Lung (tissue), 12 donors: ENCODE results near the gene CTSC. TPM values are rescaled to one million over a fixed set of nuclear protein-coding genes. Genes with fewer than 3 reads are reported as not detected.

Source experiments
- ATAC-seq: fragments of 200-7000 bp; cut with Tn5 transposase; one replicate; pipeline ENCODE4 v1.9.1; 2020; ENCODE audit warnings: moderate number of reproducible peaks; ENCODE audit not compliant: insufficient read depth, low FRiP score
- DNase-seq, 3 donors: peaks; one replicate each; pipeline ENCODE4 v3.0.0-alpha.2; 2013 to 2017
- H3K27ac ChIP-seq, 2 donors: one replicate each; pipeline ENCODE4 v1.5.1; 2013; ENCODE audit warnings: mild to moderate bottlenecking in 2 of 2, moderate library complexity in 2 of 2, control low read depth in 1 of 2, inconsistent platforms in 1 of 2, low read depth in 1 of 2, low read length in 1 of 2
- H3K27me3 ChIP-seq, 3 donors: one replicate each; pipeline ENCODE4 v1.5.1; 2013; ENCODE audit warnings: low read length in 2 of 3; ENCODE audit not compliant: control insufficient read depth in 3 of 3, insufficient read depth in 3 of 3
- H3K36me3 ChIP-seq, 4 donors: one replicate each; pipeline ENCODE4 v1.5.1; 2013; ENCODE audit warnings: low read length in 4 of 4, mild to moderate bottlenecking in 1 of 4, moderate library complexity in 1 of 4; ENCODE audit not compliant: control insufficient read depth in 4 of 4, insufficient read depth in 4 of 4
- H3K4me1 ChIP-seq, 5 donors: one replicate each; pipeline ENCODE4 v1.5.1; 2013; ENCODE audit warnings: low read length in 5 of 5, mild to moderate bottlenecking in 2 of 5, moderate library complexity in 1 of 5; ENCODE audit not compliant: control insufficient read depth in 5 of 5, insufficient read depth in 5 of 5
- H3K4me3 ChIP-seq: one replicate; pipeline ENCODE4 v1.5.1; 2013; ENCODE audit warnings: mild to moderate bottlenecking, control low read depth, moderate library complexity
- H3K9ac ChIP-seq, 2 donors: one replicate each; pipeline ENCODE4 v1.5.1; 2013; ENCODE audit warnings: low read length in 2 of 2, control low read depth in 1 of 2; ENCODE audit not compliant: insufficient read depth in 1 of 2
- H3K9me3 ChIP-seq, 4 donors: one replicate each; pipeline ENCODE4 v1.5.1; 2013; ENCODE audit warnings: low read length in 3 of 4, mild to moderate bottlenecking in 1 of 4, moderate library complexity in 1 of 4; ENCODE audit not compliant: control insufficient read depth in 4 of 4, insufficient read depth in 3 of 4
- WGBS, 2 donors: extraction: QIAGEN DNeasy Blood & Tissue Kit; methylation state at CpG; one replicate each; pipeline ENCODE4 v1.1.7; 2013; 5-methylcytosine and 5-hydroxymethylcytosine counted together
- polyA plus RNA-seq, 2 donors: library from polyadenylated mRNA; stranded (reverse); fragments of 200-250 nt; gene quantifications; one replicate each; pipeline ENCODE4 v1.2.1, GENCODE V29; 2013
- total RNA-seq, 2 donors: library from RNA; depleted of rRNA in 1 of 2; stranded (reverse); fragments of >200 nt in 1 of 2; gene quantifications; one replicate each; pipeline ENCODE4 v1.2.1, GENCODE V29; 2014 to 2021
- TF ChIP-seq, protein P1 (sequence below): IDR thresholded peaks from 2 replicates; pipeline ENCODE4 v1.5.1; 2012; ENCODE audit warnings: mild to moderate bottlenecking; ENCODE audit errors: control extremely low read depth, extremely low read depth
- donor health status: control.
- donor health status: control.
- donor health status: Bipolar disorder and iron deficiency.
- donor health status: healthy.
- donor health status: DM: yes; HTN: yes; CAD: no.

The CTSC gene
- total and polyA plus RNA-seq, 4 donors = 87.1 to 363 (median 221) TPM

DNA sequence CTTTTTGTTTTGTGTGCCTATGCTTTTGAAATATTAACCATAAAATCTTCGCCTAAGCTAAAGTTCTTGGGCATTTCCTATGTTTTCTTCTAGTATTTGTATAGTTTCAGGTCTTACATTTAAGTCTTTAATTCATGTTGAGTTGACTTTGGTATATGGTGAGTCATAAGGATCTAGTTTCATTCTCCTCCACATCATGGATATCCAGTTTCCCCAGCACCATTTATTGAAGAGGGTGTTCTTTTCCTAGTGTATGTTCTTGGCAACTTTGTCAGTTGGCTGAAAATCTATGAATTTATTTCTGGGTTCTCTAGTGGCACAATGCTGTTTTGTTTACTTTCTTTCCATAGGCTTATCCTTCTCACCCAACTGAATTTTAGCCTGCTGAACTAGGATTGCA, 49.0 kb downstream of the CTSC start:
- H3K27ac ChIP-seq = no peak overlapping the region
- ATAC-seq = no peak
- no peaks in the 10 kb centered on the region for H3K27me3 ChIP-seq
- H3K9me3 ChIP-seq = no peaks in the 10 kb centered on the region
- TF ChIP-seq, protein P1, sequence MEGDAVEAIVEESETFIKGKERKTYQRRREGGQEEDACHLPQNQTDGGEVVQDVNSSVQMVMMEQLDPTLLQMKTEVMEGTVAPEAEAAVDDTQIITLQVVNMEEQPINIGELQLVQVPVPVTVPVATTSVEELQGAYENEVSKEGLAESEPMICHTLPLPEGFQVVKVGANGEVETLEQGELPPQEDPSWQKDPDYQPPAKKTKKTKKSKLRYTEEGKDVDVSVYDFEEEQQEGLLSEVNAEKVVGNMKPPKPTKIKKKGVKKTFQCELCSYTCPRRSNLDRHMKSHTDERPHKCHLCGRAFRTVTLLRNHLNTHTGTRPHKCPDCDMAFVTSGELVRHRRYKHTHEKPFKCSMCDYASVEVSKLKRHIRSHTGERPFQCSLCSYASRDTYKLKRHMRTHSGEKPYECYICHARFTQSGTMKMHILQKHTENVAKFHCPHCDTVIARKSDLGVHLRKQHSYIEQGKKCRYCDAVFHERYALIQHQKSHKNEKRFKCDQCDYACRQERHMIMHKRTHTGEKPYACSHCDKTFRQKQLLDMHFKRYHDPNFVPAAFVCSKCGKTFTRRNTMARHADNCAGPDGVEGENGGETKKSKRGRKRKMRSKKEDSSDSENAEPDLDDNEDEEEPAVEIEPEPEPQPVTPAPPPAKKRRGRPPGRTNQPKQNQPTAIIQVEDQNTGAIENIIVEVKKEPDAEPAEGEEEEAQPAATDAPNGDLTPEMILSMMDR = no peak
- peaks cover 0 to 35% (median 12%) of the 10 kb centered on the region in 5 donors for H3K4me1 ChIP-seq
- no peak for DNase-seq
- no peak overlapping the region for H3K9ac ChIP-seq
- no peak overlapping the region for H3K4me3 ChIP-seq
- 92 to 97% methylated on average over 1 of the region's 1 CpG for WGBS, 2 donors
- H3K36me3 ChIP-seq = peaks cover 0 to 3% (median 0%) of the 10 kb centered on the region in 4 donors

DNA sequence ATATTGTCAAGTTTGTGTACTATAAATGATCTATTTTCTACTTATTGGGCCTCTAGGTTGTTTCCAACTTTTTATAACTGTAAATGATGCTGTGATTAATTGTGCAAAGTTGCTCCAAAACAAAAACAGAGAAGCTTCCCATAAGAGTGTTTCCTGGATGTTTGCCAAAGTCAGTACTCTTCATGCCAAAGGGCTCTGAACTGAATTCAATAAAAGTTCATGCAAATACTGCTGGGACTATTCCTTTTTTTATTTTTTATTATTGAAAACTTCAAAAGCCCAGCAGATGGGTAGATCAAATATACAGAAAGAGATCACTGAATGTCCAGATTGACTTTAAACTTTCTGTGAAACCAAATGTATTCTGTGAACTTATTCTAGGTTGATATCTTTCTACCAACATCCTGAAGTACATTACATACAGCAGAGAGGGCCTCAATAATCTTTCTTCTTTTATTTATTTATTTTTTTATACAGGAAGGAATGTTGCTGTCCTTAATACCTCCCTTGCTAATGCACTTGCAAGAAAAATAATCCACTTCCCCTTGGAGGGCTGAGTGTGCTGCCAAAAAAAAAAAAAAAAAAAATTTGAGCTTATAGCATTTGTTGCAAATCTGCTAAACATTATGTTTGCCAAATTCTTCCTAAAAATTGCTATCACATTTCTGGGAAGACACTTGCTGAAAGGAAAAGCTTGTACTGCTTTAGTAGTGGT, 53.0 kb downstream of the CTSC start:
- TF ChIP-seq, protein P1 = no peak
- no peaks in the 10 kb centered on the region for H3K36me3 ChIP-seq
- no peak overlapping the region for H3K9ac ChIP-seq
- H3K4me3 ChIP-seq = no peak overlapping the region
- H3K27ac ChIP-seq = no peak overlapping the region
- peaks cover 0 to 48% (median 8%) of the 10 kb centered on the region in 5 donors for H3K4me1 ChIP-seq
- no peaks in the 10 kb centered on the region for H3K9me3 ChIP-seq
- H3K27me3 ChIP-seq = no peaks in the 10 kb centered on the region
- DNase-seq (peak; percentile 21 to 85 (median 84)), ATAC-seq (no peak)

DNA sequence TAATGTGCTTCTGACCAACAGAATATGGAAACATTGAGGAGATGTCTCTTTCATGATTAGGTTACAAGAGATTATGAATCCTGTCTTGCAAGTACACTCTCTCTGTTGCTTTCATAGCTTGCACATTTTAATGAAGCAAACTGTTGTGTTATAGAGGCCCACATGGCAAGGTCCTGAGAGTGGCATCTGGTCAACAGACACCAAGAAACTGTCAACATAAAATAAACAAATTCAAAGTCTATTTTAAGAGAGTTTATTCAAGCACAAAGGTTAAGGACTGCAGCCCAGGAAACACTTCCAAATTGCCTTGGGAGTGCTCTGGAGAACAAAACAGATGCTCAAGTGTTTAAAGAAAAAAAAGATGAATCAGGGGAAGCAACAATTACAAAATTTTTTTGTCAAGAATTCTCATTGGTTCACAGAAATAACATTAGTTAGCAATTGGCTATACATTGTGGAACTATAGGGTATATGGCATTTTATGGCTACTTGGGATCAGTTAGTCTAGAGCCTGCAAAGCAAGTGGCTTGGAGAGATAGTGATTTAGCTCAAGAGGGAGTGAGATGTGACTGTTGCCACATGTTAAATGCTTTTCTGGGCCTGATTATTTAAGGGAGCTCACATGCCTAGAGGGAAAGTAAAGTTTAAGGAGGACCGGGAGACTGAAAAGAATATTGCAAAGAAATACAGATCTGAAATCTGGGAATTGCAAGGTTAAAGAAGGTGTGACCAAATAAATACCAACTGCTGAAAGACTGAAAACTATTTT, 54.6 kb downstream of the CTSC start:
- 80 to 94% methylated on average over 1 of the region's 1 CpG for WGBS, 2 donors
- Histone ChIP-seq H3K9ac (no peak overlapping the region), H3K4me1 (peaks cover 0 to 48% (median 8%) of the 10 kb centered on the region in 5 donors), H3K27me3 (no peaks in the 10 kb centered on the region), H3K9me3 (no peaks in the 10 kb centered on the region), H3K27ac (no peak overlapping the region), H3K36me3 (no peaks in the 10 kb centered on the region), H3K4me3 (no peak overlapping the region)
- ATAC-seq (peak; percentile 19), DNase-seq (peak; percentile 74 to 97 (median 95))
- TF ChIP-seq, protein P1 = no peak
